NCI-H1092 (cell line): Measurements from ENCODE around the gene RAB17.

ENCODE experiments used
- DNase-seq: peaks from one replicate; lab custom pipeline; 2025; lab: John Stamatoyannopoulos, UW

The RAB17 gene

DNA sequence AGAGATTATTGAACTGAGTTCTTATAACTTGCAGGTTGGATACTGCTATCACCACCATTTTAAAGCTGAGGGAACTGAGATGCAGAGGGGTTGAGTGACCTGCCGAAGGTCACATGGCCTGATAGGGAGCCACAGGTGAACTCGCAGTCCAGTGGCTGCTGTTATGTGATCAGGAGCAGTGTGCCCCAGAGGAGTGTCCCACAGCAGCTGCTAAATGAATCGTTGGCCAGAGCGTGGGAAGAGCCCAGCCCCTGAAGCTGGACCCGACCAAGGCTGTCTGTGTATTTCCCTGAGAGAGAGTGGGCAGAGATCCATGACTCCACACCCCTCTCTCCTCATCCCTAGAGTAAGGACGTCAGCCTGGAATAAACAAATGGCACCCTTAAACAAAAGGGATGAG, 50.9 kb downstream of the RAB17 start:
- no peak for DNase-seq

DNA sequence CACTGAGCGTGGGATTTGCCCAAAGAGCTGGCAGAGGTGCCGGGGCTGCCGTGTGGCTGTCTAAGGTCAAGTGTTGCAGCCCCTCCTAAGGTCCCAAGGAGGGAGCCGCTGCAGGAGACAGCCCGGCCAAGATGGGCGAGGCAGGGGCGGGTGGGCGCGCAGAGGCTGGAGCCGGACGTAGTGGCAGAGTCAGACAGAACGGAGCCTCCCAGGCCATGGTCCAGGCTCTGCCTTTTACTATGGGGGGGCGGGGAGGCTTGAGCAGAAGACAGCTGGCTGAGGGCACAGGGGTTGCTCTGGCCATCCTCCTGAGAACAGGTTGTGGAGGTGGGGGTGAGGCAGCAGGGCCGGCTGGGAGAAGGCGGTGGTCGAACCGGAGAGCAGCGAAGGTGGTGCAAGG, 51.6 kb downstream of the RAB17 start:
- DNase-seq = no peak

DNA sequence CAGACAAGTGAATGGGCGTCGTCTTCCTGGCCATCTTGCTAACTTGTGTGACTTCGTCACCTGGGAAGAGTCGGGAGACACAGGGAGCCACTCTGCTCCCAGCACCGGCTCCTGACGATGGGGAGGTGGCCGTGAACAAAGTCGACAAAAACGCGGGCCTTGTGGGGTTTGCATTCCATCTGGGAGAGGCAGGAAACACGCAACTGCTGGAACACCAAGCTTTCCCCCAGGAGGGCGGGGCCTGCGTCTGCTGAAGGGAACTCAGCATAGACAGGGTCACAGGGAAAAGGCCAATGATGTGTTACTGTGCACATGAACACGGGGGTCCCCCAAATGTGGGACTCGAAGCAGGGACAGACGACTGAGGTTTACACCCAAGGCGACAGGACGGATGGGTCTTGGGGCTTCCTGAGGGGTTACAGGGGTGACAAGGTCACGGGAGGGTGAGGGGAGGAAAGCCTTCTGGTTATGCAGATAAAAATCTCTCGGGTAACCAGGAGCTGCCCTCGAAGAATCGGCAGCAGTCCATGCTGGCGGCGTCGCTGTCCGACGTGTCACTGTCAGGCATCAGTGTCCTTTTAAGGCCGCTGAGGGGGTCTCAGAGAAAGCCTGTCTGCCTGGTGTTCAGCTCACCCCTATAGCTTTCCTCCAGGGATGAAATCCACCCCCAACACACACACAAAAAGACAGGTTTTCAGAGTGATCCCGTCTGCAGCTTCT, 52.4 kb downstream of the RAB17 start:
- DNase-seq = no peak

DNA sequence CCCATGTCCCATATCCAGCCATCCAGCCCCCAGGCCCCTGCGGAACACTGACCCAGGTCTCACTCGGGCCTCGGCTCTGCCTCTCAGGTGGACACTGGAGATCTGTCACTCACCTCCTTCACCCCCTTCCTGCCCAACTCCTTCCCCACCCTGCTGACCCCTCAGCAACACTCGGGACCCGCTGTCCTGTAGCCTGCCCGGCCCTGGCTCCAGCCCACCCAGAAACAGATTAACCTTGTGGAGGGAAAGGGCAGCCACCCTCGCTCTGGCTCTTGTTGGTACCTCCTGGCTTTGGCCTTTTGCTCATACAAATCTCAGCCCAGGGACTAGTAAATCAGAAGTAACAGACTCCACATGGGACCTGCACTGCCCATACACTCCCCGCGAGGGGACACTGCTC, 53.9 kb downstream of the RAB17 start:
- no peak for DNase-seq

DNA sequence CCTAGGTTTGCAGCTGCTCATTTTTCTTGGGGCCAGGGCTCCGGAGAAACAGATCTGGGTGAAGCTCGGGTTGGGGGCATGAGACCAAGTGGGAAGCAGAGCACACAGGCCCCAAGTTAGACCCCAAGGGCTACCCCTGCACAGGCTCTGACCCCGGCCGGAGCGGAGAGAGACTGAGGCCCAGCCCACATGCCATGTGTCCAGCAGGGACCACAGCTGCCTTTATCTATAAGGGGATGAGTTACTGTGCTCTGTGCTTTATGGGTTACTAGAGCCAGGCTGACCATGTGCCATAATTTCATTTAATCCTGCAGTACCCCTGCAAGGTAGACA, 54.5 kb downstream of the RAB17 start:
- no peak for DNase-seq

DNA sequence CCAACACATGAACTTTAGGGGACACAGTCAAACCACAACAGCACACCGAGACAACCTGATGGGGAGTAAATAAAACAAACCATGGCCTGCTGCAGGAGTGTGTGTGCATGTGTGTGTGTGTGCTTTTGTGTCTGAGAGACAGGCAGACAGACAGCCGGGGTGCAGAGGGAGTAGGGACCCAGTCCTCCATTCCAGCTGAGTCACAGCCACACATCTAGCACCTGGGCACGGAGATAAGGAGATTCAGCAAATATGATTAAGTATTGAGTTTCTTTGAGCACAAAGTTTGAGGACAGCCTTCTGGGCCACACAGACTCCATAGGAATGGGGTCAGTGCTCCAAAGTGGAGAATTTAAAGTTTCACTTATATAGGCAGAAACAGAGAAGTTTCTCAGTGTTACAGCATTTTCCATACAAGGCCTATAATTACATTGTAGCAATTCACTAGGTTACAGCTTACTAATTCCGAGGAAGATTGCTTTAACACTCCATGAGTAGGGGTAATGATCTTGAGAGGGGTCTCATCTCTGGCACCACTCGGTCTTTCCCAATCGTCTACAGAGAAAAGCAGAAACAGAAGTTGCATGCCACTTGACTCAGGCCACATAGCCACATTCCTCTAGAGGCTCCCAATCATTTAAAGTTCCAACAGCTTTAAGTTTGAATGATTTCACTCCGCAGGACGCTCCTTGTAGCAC, 55.0 kb downstream of the RAB17 start:
- no peak for DNase-seq

DNA sequence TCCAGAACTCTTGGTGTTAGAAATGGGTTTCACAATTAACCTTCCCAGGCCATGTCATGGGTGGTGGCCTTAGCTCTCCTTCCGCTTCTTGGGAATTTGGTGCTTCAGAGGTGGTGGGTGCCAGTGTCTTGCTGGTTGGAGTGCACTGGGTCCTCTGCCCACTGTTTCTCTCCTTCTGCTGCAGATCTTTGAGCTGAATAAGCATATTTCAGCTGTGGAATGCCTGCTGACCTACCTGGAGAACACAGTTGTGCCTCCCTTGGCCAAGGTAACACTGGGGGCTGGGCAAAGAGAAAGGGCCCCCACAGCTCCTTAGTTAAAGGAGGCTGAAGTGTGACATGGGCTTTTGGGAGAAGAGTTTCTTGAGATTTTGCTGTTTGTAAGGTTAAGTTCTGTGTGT, 56.2 kb downstream of the RAB17 start:
- DNase-seq = no peak

DNA sequence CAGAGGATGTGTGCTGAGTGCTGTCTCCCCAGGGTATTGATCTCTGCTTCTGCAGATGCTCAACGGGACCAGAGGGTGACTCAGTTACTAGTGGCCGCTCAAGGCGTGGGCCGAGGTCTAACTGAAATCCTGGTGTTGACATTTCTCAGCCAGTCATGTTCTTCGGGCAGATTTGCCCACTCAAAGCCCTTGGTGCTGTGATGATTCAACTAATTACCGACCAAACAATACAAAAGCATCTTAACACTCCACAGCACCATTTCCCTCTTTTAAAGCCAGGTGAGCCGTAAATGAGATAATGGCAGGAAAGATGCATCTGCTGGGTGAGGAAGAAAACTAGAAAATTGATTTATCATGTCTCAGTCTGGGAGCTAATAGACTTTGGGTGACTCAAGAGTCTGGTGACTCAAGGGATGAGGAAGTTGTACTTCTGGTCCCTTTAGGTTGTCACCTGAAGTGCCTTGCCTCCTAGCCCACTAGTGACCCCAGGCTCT, 56.8 kb downstream of the RAB17 start:
- no peak for DNase-seq

DNA sequence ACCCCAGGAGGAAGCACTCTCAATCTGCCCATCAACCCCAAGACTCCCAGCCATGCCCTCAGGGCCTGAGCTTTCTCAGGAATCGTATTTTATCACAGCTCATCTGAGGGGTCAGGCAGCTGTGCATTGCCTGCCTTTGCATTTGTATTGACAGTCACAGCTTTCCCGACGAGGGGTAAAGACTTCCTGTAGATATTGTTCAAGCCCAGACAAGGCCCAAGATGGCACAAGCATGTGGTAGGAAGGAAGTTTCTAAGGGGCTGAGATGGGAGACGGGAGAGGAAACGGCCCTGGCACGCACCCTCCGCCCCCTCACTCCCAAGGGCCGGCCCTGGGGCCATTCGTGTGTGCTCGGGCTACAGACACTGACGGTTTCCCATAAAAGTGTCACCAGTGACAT, 58.4 kb downstream of the RAB17 start:
- no peak for DNase-seq

DNA sequence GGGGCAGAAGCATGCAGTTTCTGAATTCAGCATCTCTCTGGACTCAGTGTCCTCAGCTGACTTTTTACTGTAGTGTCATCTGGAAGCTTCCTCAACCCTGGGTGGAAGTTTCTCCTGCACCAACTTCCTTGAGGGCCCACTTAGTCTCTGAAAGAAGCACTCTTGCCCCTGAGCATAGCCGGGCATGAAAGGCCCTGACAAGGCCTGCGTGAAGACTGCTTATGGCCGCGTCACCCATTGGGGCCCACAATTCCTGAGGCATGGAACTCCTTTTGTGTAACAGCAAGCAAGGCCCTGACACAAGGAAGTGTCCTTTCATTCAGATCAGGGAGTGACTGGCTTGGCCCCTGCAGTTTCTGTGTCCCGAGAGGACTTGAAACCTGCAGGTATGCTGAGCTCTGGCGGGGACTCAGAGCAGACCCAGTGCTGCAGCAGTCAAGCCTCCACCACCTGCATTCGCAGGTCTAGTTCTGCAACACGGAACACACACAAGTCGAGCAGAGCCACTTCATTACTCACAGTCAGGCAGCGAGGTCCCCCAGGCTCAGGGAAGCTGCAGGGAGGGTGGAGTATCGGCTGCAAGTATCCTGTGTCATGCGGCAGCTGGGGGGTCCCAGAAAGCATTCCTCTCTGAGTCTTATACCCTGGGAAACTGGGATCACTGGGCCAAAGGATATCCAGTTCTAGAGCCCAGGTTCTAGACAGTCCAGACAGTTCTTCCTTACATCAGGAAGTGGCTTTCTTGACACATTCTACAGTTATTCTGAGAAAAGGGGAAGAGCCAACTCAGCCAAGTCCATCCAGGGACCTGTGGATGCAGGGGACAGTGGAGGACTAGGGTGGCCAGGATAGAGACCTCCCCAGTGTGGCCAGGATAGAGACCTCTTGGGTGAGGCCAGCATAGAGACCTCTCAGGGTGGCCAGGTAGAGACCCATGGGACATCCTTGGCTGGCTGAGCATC, 59.8 kb downstream of the RAB17 start:
- DNase-seq = no peak

DNA sequence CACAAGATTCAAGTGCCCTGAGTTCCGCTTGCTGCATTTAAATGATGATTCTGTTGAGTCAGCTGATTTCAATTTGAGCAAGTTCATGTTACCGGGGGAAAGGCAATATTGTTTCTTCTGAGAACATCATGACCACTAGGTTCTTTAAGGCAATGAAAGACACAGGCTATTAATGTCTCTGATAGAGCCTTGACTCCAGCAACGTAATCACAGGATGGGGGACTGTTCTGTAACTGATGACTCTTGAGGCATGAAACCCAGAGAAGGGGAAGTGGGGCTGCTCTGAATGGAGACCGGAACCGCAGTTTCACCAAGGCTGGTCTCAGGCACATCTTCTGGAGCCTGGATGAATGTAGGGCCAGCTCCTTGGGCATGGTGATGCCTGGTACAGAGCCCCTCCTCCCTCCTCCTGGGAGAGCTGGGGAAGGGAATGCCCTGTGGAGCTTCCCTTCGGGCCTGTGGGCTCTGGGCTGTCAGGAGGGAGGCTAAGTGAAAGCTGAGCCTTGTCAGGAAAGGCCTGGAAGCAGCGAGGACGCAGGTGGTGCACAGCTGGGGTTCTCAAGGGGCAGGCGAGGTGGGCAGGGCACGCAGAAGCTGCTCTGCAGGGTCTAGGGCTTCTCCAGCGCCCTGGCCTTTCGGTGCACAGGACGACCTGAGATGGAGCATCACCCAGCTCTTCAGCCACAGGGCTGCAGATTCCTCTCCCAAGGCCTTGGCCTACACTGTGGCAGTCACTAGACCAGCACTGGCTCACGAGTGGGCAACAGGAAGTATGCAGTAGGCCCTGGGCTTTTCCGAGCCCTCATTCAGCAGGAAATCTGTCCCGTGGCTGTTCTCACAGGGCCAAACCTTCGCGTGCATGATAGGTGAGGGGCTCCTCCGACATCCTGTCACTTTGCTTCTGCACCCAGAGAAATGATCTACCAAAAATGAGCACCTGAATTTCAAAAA, 60.8 kb downstream of the RAB17 start:
- no peak for DNase-seq

DNA sequence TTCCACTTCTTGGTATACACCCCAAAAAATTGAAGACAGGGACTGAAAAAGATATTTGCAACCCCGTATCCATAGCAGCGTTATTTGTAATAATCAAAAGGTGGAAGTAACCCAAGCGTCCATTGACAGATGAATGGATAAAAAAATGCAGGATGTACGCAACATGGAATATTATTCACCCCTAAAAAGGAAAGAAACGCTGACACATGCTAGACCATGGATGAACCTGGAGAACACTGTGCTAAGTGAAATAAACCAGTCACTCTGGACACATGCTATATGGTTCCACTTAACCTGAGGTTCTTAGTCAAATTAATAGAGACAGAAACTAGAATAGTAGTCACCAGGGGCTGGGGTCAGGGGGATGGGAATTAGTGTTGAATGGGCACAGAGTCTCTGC, 62.8 kb downstream of the RAB17 start:
- no peak for DNase-seq

DNA sequence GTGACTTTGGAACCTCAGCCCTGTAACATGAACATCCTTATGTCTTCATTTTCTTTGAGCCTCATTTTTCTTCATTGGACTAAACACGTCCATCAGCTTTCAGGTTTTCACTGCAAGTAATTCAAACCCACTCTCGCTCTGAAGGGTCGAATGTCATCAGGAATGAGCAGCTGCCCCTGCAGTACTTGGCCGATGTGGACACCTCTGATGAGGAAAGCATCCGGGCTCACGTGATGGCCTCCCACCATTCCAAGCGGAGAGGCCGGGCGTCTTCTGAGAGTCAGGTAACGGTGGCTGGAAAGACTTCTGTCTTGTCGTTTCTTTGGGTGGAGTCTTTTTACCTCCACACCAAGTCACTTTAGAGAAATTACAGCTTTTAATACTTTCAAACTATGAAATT, 63.3 kb downstream of the RAB17 start:
- no peak for DNase-seq

DNA sequence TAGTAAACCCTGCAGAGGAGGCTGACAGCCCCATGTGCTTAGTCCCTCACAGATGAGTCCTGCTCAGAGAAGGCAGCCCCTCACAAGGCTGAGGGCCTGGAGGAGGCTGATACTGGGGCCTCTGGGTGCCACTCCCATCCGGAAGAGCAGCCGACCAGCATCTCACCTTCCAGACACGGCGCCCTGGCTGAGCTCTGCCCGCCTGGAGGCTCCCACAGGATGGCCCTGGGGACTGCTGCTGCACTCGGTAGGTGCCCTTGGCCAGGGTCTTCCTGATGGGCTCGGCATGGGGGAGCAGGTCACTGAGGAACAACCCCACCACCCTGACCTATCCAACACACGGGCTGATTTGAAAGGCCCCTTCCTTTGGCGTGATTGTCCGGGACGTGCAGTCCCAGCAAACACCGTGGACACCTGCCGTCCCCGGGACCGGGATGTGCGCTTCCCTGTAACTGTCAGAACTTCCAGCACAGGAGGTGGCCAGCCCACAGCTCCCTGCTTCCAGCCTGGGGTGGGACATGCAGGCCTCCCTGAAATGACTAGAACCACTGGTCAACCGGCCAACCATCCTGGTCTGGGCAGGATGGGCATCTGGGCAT, 64.9 kb downstream of the RAB17 start:
- no peak for DNase-seq

DNA sequence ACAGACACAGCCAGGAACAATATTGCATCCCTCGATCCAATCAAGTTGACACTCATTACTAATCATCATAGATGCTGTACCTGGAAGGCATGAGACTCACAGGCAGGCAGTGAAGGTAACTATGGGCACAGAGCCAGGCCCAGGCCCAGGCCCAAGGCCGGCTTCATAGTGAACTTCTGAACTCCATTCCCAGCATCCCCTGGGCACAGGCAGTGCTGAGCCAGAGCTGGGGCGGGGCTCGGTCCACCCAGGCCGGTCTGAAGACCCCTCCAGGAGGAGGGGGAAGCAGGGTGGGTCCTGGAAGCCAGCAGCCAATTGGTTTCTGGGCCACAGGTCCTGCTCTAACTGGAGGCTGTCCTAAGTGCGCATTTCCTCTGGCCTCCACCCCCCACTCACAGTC, 65.9 kb downstream of the RAB17 start:
- DNase-seq = no peak
